ENCODE results near the gene GMPR2. TPM values are rescaled to one million over a fixed set of nuclear protein-coding genes. Genes with fewer than 3 reads are reported as not detected.

GMPR2 gene
- total and polyA plus RNA-seq, 2 of the 13 experiments (the other 11 are each of a cell fraction or from before 2014, with no cell fraction given), result 210 to 273 TPM

DNA sequence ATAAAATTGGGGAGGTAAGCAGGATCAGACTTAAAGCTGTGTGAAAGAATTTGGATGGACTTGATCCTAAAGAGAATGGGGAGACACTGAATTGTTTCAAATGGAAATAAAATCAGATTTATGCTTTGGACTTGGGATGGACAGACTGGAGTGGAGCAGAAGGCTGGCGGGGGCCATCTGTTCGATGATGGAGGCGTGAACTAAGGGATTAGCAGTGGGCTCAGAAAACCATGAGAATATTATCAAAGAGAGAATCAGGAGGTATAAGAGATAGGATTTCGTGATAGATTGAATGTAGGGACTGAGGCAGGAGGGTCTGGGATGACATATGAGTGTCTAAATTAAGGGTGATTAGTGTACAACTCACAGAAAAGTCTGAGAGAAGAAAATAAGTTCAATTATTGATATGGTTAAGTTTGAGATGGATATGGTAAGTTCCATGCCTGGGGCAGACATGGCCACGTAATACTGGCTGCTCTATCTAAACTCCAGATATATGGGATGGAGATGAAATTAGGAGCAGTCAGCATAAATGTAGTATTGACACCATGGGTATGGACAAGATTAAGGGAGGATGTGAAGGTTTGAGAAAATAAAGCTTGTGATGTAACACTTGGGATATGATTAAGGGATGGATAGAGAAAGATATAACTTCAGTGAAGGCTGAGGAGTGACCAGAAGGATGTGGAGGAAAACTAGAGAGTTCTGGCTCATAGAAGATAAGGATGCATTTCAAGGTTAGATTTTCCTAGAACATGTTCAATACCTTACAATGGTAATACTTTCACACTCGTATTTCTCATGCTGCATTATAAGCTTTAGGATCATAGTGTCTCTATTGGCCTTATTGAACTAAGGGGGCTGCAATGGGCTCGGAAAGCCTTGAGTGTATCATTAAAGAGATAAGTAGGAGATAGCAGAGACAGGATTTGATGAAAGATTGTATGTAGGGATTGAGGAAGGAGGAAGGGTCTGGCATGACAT lies 28.3 kb upstream of the GMPR2 start:
- CTCF ChIA-PET (ENCODE audit: low intra/inter-chr PET ratio, low total read pairs), result no interaction called here
- no peak for FAIRE-seq
- TF ChIP-seq POLR2AphosphoS5 (IDR thresholded peaks at IDR 0.05; ENCODE audit: low read depth, low read length), result peak; percentile 24; the same call in 1 of the 2 replicates
- TF ChIP-seq PTBP1 (IDR thresholded peaks at IDR 0.05; ENCODE audit: low read depth, low read length, poor library complexity, severe bottlenecking), result no peak
- TF ChIP-seq, protein P1, sequence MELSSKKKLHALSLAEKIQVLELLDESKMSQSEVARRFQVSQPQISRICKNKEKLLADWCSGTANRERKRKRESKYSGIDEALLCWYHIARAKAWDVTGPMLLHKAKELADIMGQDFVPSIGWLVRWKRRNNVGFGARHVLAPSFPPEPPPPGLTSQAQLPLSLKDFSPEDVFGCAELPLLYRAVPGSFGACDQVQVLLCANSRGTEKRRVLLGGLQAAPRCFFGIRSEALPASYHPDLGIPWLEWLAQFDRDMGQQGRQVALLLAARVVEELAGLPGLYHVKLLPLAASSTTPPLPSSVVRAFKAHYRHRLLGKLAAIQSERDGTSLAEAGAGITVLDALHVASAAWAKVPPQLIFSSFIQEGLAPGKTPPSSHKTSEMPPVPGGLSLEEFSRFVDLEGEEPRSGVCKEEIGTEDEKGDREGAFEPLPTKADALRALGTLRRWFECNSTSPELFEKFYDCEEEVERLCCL (CRISPR knock-in tag; IDR thresholded peaks at IDR 0.05; ENCODE audit: borderline replicate concordance), result 0 out of 2 replicates have a peak, but pooled peaks have one; percentile 30
- no peak for TF ChIP-seq GATAD1 (CRISPR knock-in tag; IDR thresholded peaks at IDR 0.05)
- TF ChIP-seq MAFK (conservative IDR thresholded peaks at IDR 0.05 in 1 of 2, IDR thresholded peaks at IDR 0.05 in 1 of 2; ENCODE audit: low read length in 2 of 2), result peak; percentile 90 to 92
- no peak for TF ChIP-seq GPN1 (CRISPR knock-in tag; IDR thresholded peaks at IDR 0.05; ENCODE audit: borderline replicate concordance)
- TF ChIP-seq, protein P2, sequence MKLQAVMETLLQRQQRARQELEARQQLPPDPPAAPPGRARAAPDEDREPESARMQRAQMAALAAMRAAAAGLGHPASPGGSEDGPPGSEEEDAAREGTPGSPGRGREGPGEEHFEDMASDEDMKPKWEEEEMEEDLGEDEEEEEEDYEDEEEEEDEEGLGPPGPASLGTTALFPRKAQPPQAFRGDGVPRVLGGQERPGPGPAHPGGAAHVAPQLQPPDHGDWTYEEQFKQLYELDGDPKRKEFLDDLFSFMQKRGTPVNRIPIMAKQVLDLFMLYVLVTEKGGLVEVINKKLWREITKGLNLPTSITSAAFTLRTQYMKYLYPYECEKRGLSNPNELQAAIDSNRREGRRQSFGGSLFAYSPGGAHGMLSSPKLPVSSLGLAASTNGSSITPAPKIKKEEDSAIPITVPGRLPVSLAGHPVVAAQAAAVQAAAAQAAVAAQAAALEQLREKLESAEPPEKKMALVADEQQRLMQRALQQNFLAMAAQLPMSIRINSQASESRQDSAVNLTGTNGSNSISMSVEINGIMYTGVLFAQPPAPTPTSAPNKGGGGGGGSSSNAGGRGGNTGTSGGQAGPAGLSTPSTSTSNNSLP (IDR thresholded peaks at IDR 0.05; ENCODE audit: low read depth, low read length), result no peak
- TF ChIP-seq MEIS2 (CRISPR knock-in tag; IDR thresholded peaks at IDR 0.05), result no peak
- TF ChIP-seq REL (CRISPR knock-in tag; conservative IDR thresholded peaks at IDR 0.05), result 0 out of 2 replicates have a peak, but pooled peaks have one; percentile 52
- no peak for TF ChIP-seq MBNL3 (CRISPR knock-in tag; conservative IDR thresholded peaks at IDR 0.05)
- TF ChIP-seq, protein P3, sequence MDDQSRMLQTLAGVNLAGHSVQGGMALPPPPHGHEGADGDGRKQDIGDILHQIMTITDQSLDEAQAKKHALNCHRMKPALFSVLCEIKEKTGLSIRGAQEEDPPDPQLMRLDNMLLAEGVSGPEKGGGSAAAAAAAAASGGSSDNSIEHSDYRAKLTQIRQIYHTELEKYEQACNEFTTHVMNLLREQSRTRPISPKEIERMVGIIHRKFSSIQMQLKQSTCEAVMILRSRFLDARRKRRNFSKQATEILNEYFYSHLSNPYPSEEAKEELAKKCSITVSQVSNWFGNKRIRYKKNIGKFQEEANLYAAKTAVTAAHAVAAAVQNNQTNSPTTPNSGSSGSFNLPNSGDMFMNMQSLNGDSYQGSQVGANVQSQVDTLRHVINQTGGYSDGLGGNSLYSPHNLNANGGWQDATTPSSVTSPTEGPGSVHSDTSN (CRISPR knock-in tag; IDR thresholded peaks at IDR 0.05; ENCODE audit: borderline replicate concordance), result no peak
- TF ChIP-seq, protein P4, sequence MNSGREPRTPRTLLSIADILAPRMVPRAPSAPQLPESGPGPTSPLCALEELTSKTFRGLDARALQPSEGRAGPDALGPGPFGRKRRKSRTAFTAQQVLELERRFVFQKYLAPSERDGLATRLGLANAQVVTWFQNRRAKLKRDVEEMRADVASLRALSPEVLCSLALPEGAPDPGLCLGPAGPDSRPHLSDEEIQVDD (CRISPR knock-in tag; IDR thresholded peaks at IDR 0.05; ENCODE audit: borderline replicate concordance), result no peak
- no peak for TF ChIP-seq RCOR2 (CRISPR knock-in tag; IDR thresholded peaks at IDR 0.05)
- no peak for TF ChIP-seq HMG20A (CRISPR knock-in tag; IDR thresholded peaks at IDR 0.05; ENCODE audit: borderline replicate concordance)
- no peak for TF ChIP-seq ZKSCAN8 (CRISPR knock-in tag; IDR thresholded peaks at IDR 0.05; ENCODE audit: borderline replicate concordance)
- TF ChIP-seq, protein P5, sequence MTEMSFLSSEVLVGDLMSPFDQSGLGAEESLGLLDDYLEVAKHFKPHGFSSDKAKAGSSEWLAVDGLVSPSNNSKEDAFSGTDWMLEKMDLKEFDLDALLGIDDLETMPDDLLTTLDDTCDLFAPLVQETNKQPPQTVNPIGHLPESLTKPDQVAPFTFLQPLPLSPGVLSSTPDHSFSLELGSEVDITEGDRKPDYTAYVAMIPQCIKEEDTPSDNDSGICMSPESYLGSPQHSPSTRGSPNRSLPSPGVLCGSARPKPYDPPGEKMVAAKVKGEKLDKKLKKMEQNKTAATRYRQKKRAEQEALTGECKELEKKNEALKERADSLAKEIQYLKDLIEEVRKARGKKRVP (CRISPR knock-in tag; IDR thresholded peaks at IDR 0.05), result 0 out of 4 replicates have a peak, but pooled peaks of 1 of the 2 experiments have one; percentile 29
- no peak for TF ChIP-seq STAT5B (CRISPR knock-in tag; IDR thresholded peaks at IDR 0.05)

More for the DNA sequence above, 28.3 kb upstream of the GMPR2 start:
- Histone ChIP-seq H2AFZ (ENCODE audit: low read length) (no peak overlapping the region), H3K36me3 (replicated peaks in 1 of 2; ENCODE audit: control insufficient read depth in 1 of 2, insufficient read depth in 2 of 2, low read length in 2 of 2) (peaks cover 32 to 41% of the 10 kb centered on the region in 2 experiments; a peak in 4 of 5 replicates), H3K9ac (ENCODE audit: insufficient read depth, low read depth, low read length) (no peak overlapping the region), H3K4me2 (ENCODE audit: low read depth, low read length) (no peak overlapping the region), H3K9me3 (ENCODE audit: low read length) (no peaks in the 10 kb centered on the region), H4K20me1 (ENCODE audit: insufficient read depth, low read length) (no peaks in the 10 kb centered on the region), H3K4me1 (ENCODE audit: insufficient read depth, low read length) (no peaks in the 10 kb centered on the region), H3K4me3 (replicated peaks in 1 of 3; ENCODE audit: insufficient read depth in 1 of 3, low read depth in 2 of 3, low read length in 3 of 3) (no peak overlapping the region), H3K79me2 (ENCODE audit: insufficient read depth, low read length) (no peaks in the 10 kb centered on the region), H3K27ac (ENCODE audit: extremely low read length, insufficient read depth, low read length) (no peak overlapping the region), H3K27me3 (ENCODE audit: control insufficient read depth in 1 of 2, insufficient read depth in 2 of 2, low read length in 2 of 2) (no peaks in the 10 kb centered on the region)
- ATAC-seq, result no peak
- intact Hi-C loops (cut with micrococcal nuclease; ENCODE audit: unreplicated experiment) (no loop called here), in situ Hi-C loops (cut with HindIII; ENCODE audit: extremely low pct_ligation_motif_present, low pct_unique_long_range_greater_than_20kb) (no loop called here)
- no TSS peak for BruUV-seq (replicated peaks)
- POLR2A ChIA-PET, result interaction anchor here (0.8 to 2.9 kb wide), 6 partner anchors 8 to 63 kb away, joined by 3 to 23 read pairs (median 6); partner anchors contain the start of genes CHMP4A, EMC9, PSME2 and RNF31
- no peak for DNase-seq (ENCODE audit: low spot score)
- 95% methylated on average over 7 of the region's 7 CpGs for WGBS (ENCODE audit: low lambda C conversion rate)
